ENCODE data around the gene CYB561D2.
A peak's percentile ranks its signal among the peaks of the same experiment; 100 is the strongest.

Gene CYB561D2

DNA sequence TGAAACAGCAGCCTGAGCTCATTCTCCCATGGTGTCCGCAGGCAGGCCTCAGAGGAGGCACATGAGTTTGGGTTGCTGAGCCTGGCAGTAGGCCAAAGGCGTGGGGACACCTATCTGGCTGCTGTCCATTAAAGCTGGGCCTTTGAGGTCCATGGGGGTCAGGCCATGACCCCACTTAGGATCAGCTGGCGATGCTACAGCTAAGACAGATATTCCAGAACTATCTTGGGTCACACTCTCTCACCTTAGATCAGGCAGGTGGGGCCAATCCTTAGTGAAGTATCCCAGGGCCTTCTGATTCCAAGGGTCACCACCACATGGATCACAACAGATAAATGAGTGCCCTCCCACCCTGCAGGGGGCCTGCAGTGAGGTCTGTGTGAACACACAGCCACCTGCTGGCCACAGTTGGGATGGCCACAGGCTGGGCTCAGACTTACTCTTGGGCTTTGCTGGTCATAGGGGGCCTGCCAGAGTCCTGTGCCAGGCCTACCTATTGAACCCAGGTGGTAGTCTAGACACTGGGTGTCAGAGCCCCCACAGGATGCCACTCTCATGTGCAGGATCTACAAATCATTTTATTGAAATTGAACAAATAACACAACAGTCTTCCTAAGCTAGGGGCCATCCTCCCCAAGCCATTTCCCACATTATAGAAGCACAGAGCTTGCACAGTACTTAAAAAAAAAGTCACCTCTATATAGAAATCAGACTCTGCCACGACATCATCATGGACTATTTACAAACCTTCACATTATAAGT lies 26.1 kb upstream of the CYB561D2 start:
- Histone ChIP-seq H3K79me2 (ENCODE audit: insufficient read depth, low read length) (peaks cover 7% of the 10 kb centered on the region; the same call in 1 of the 2 replicates), H3K4me2 (ENCODE audit: low read length) (no peak overlapping the region), H4K20me1 (ENCODE audit: insufficient read depth, low read length) (no peaks in the 10 kb centered on the region), H3K9me2 (ENCODE audit: low read depth, low read length) (no peaks in the 10 kb centered on the region), H3K4me1 (ENCODE audit: insufficient read depth, low read length, severe bottlenecking) (peaks cover 40% of the 10 kb centered on the region), H3K4me3 (ENCODE audit: low read depth, low read length, poor library complexity, severe bottlenecking) (no peak overlapping the region), H3F3A (ENCODE audit: insufficient read depth, low read length) (no peaks in the 10 kb centered on the region), H3K9ac (ENCODE audit: low read length) (no peak overlapping the region), H3K27me3 (ENCODE audit: insufficient read depth, low read length) (no peaks in the 10 kb centered on the region), H2AFZ (ENCODE audit: low read length) (no peak overlapping the region), H3K27ac (ENCODE audit: low read depth, low read length, poor library complexity, severe bottlenecking) (no peak overlapping the region), H3K36me3 (ENCODE audit: insufficient read depth, low read length) (peaks cover 14% of the 10 kb centered on the region; the same call in 1 of the 2 replicates), H3K9me3 (ENCODE audit: low read length) (no peaks in the 10 kb centered on the region)
- TF ChIP-seq, protein P1, sequence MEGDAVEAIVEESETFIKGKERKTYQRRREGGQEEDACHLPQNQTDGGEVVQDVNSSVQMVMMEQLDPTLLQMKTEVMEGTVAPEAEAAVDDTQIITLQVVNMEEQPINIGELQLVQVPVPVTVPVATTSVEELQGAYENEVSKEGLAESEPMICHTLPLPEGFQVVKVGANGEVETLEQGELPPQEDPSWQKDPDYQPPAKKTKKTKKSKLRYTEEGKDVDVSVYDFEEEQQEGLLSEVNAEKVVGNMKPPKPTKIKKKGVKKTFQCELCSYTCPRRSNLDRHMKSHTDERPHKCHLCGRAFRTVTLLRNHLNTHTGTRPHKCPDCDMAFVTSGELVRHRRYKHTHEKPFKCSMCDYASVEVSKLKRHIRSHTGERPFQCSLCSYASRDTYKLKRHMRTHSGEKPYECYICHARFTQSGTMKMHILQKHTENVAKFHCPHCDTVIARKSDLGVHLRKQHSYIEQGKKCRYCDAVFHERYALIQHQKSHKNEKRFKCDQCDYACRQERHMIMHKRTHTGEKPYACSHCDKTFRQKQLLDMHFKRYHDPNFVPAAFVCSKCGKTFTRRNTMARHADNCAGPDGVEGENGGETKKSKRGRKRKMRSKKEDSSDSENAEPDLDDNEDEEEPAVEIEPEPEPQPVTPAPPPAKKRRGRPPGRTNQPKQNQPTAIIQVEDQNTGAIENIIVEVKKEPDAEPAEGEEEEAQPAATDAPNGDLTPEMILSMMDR (IDR thresholded peaks at IDR 0.05; ENCODE audit: low read length): peak; percentile 90
- TF ChIP-seq EZH2 (IDR thresholded peaks at IDR 0.05; ENCODE audit: borderline replicate concordance, low read length): no peak

DNA sequence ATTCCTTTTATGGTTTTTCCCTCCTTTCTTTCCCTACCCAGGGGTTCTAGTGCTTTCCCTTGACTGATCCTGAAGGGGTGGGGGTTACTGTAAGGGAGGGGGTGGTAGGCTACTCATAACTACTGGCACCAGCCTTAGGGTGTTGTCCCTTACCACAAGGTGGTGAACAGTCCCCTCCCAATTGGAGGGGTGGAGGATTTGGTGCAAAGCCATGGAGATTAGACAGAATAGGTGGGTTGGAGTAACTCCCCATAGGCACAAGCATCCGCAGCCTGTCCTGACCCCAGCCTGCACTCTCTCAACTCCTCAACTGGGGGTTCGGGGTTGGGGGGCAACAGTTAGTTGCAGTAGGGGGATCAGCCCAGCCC lies 25.6 kb upstream of the CYB561D2 start:
- Histone ChIP-seq H3K4me2 (ENCODE audit: low read length) (no peak overlapping the region), H3K27me3 (ENCODE audit: insufficient read depth, low read length) (no peaks in the 10 kb centered on the region), H2AFZ (ENCODE audit: low read length) (no peak overlapping the region), H3K9me3 (ENCODE audit: low read length) (no peaks in the 10 kb centered on the region), H4K20me1 (ENCODE audit: insufficient read depth, low read length) (no peaks in the 10 kb centered on the region), H3F3A (ENCODE audit: insufficient read depth, low read length) (no peaks in the 10 kb centered on the region), H3K27ac (ENCODE audit: low read depth, low read length, poor library complexity, severe bottlenecking) (no peak overlapping the region), H3K4me1 (ENCODE audit: insufficient read depth, low read length, severe bottlenecking) (peaks cover 39% of the 10 kb centered on the region), H3K36me3 (ENCODE audit: insufficient read depth, low read length) (peaks cover 20% of the 10 kb centered on the region; the same call in 1 of the 2 replicates), H3K79me2 (ENCODE audit: insufficient read depth, low read length) (peaks cover 7% of the 10 kb centered on the region; the same call in 1 of the 2 replicates), H3K9ac (ENCODE audit: low read length) (no peak overlapping the region), H3K4me3 (ENCODE audit: low read depth, low read length, poor library complexity, severe bottlenecking) (no peak overlapping the region), H3K9me2 (ENCODE audit: low read depth, low read length) (no peaks in the 10 kb centered on the region)
- no peak for TF ChIP-seq EZH2 (IDR thresholded peaks at IDR 0.05; ENCODE audit: borderline replicate concordance, low read length)
- TF ChIP-seq, protein P1 (IDR thresholded peaks at IDR 0.05; ENCODE audit: low read length): no peak

DNA sequence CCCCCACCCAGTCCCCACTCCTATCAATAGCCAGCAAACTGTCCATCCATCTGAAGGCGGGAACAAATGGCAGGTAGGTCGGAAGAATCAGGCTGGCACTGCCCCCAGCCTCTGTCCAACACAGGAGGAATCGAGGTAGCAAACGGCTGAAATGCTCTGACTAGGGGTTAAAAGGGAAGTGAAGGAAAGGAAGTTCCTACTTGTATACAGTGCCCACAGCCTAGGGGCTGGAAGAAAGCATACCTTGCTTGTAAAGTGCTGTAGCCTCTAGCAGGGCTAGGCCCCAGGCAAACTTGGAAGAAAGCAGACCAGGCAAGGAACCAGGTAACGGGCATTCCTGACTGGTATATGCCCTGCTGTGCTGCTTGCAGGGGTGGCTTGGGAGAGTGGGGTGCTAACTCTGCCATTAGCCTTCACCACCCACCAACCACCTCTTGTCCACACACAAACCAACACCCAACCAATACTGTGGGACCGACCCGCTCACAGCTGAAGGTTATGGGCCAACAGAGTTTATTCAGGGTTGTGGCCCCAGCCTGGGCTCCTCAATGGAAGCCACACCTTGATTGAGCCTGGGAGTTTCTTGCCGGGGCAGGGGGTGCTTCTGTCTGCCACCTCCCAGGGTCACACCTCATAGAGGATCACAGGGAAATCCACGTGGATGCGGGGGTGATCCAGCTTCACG lies 25.0 kb upstream of the CYB561D2 start:
- Histone ChIP-seq H3K27me3 (ENCODE audit: insufficient read depth, low read length) (no peaks in the 10 kb centered on the region), H3K4me1 (ENCODE audit: insufficient read depth, low read length, severe bottlenecking) (peaks cover 34% of the 10 kb centered on the region), H3F3A (ENCODE audit: insufficient read depth, low read length) (no peaks in the 10 kb centered on the region), H3K36me3 (ENCODE audit: insufficient read depth, low read length) (peaks cover 25% of the 10 kb centered on the region), H3K4me2 (ENCODE audit: low read length) (no peak overlapping the region), H3K9ac (ENCODE audit: low read length) (no peak overlapping the region), H3K9me3 (ENCODE audit: low read length) (no peaks in the 10 kb centered on the region), H3K4me3 (ENCODE audit: low read depth, low read length, poor library complexity, severe bottlenecking) (no peak overlapping the region), H4K20me1 (ENCODE audit: insufficient read depth, low read length) (no peaks in the 10 kb centered on the region), H3K27ac (ENCODE audit: low read depth, low read length, poor library complexity, severe bottlenecking) (no peak overlapping the region), H3K9me2 (ENCODE audit: low read depth, low read length) (no peaks in the 10 kb centered on the region), H3K79me2 (ENCODE audit: insufficient read depth, low read length) (peaks cover 7% of the 10 kb centered on the region; the same call in 1 of the 2 replicates), H2AFZ (ENCODE audit: low read length) (no peak overlapping the region)
- TF ChIP-seq EZH2 (IDR thresholded peaks at IDR 0.05; ENCODE audit: borderline replicate concordance, low read length): no peak
- TF ChIP-seq, protein P1 (IDR thresholded peaks at IDR 0.05; ENCODE audit: low read length): no peak
